ENCODE results near the gene SEZ6.

The SEZ6 gene

GRCh38 chr17:29038085-29038795, 32.4 kb upstream of the SEZ6 start:
- intact Hi-C loops (cut with DNase I): no loop called here
- DNase-seq: peak in 27 of 42 donors; percentile 18 to 76 (median 39)

GRCh38 chr17:29037739-29038084, 31.9 kb upstream of the SEZ6 start:
- intact Hi-C loops (cut with DNase I): no loop called here
- DNase-seq: peak in 4 of 42 donors; percentile 11 to 32 (median 26)

- intact Hi-C loops (cut with DNase I): no loop called here
- no peak for DNase-seq
Observed at GRCh38 chr17:29036584-29036983, 30.8 kb upstream of the SEZ6 start.

GRCh38 chr17:29034510-29034909, 28.7 kb upstream of the SEZ6 start:
- intact Hi-C loops (cut with DNase I): no loop called here
- no peak for DNase-seq

- DNase-seq: no peak
- intact Hi-C loops (cut with DNase I): no loop called here
Observed at GRCh38 chr17:29032857-29033197, 27.0 kb upstream of the SEZ6 start.

- intact Hi-C loops (cut with DNase I): no loop called here
Observed at GRCh38 chr17:29032013-29032856, 26.4 kb upstream of the SEZ6 start.

GRCh38 chr17:29031488-29031887, 25.7 kb upstream of the SEZ6 start:
- intact Hi-C loops (cut with DNase I): no loop called here
- DNase-seq: no peak

More at GRCh38 chr17:29032013-29032856, 26.4 kb upstream of the SEZ6 start:
- DNase-seq: no peak

- intact Hi-C loops (cut with DNase I): no loop called here
- peak in 5 of 42 donors; percentile 41 to 58 (median 52) for DNase-seq
Observed at GRCh38 chr17:29024316-29024952, 18.6 kb upstream of the SEZ6 start.

- intact Hi-C loops (cut with DNase I): no loop called here
- no peak for DNase-seq
Observed at GRCh38 chr17:29022074-29022473, 16.2 kb upstream of the SEZ6 start.

- no peak for DNase-seq
Observed at GRCh38 chr17:29021226-29021625, 15.4 kb upstream of the SEZ6 start.

GRCh38 chr17:29020576-29020975, 14.7 kb upstream of the SEZ6 start:
- intact Hi-C loops (cut with DNase I): no loop called here
- no peak for DNase-seq

More at GRCh38 chr17:29021226-29021625, 15.4 kb upstream of the SEZ6 start:
- intact Hi-C loops (cut with DNase I): no loop called here

- DNase-seq: peak in 33 of 42 donors; percentile 27 to 79 (median 57)
Observed at GRCh38 chr17:29019475-29020181, 13.8 kb upstream of the SEZ6 start.

GRCh38 chr17:29018788-29019474, 13.1 kb upstream of the SEZ6 start:
- intact Hi-C loops (cut with DNase I): no loop called here
- no peak for DNase-seq

More at GRCh38 chr17:29019475-29020181, 13.8 kb upstream of the SEZ6 start:
- intact Hi-C loops (cut with DNase I): no loop called here

- DNase-seq: no peak
- intact Hi-C loops (cut with DNase I): no loop called here
Observed at GRCh38 chr17:29016345-29017210, 10.7 kb upstream of the SEZ6 start.

- intact Hi-C loops (cut with DNase I): no loop called here
- no peak for DNase-seq
Observed at GRCh38 chr17:29014716-29015115, 8.9 kb upstream of the SEZ6 start.

GRCh38 chr17:29012535-29012934, 6.7 kb upstream of the SEZ6 start:
- no peak for DNase-seq
- intact Hi-C loops (cut with DNase I): no loop called here

GRCh38 chr17:29010586-29010985, 4.8 kb upstream of the SEZ6 start:
- no peak for DNase-seq
- intact Hi-C loops (cut with DNase I): no loop called here

GRCh38 chr17:29010129-29010528, 4.3 kb upstream of the SEZ6 start:
- DNase-seq: no peak
- intact Hi-C loops (cut with DNase I): no loop called here
